Measurements from ENCODE around the gene OR14I1.
"Not testable (repeated sequence)": the region's sequence is repeated elsewhere in the genome, so short reads cannot be mapped to it uniquely, and the experiment has no call there.

OR14I1 gene

GRCh38 chr1:248681651-248682050, 20.9 kb downstream of the OR14I1 start:
- no peak for DNase-seq

- no peak for DNase-seq
Measured at GRCh38 chr1:248670003-248670402, 32.6 kb downstream of the OR14I1 start.

- DNase-seq, result not testable (repeated sequence)
Measured at GRCh38 chr1:248663453-248664328, 38.9 kb downstream of the OR14I1 start.

GRCh38 chr1:248656797-248657196, 45.8 kb downstream of the OR14I1 start:
- DNase-seq, result not testable (repeated sequence)

- DNase-seq, result not testable (repeated sequence)
Measured at GRCh38 chr1:248655354-248655753, 47.2 kb downstream of the OR14I1 start, which contains the start of gene OR2T27. TSS of gene OR2T27 (minus strand) at chr1:248655528. CDS start at chr1:248650884, 4,644 bp downstream.

All from T1000 (cell line).